GF-D8 (cell line): ENCODE data around the gene ZNF771.

ENCODE experiments used
- DNase-seq: peaks from one replicate; lab custom pipeline; 2025; lab: John Stamatoyannopoulos, UW

Gene ZNF771

DNA sequence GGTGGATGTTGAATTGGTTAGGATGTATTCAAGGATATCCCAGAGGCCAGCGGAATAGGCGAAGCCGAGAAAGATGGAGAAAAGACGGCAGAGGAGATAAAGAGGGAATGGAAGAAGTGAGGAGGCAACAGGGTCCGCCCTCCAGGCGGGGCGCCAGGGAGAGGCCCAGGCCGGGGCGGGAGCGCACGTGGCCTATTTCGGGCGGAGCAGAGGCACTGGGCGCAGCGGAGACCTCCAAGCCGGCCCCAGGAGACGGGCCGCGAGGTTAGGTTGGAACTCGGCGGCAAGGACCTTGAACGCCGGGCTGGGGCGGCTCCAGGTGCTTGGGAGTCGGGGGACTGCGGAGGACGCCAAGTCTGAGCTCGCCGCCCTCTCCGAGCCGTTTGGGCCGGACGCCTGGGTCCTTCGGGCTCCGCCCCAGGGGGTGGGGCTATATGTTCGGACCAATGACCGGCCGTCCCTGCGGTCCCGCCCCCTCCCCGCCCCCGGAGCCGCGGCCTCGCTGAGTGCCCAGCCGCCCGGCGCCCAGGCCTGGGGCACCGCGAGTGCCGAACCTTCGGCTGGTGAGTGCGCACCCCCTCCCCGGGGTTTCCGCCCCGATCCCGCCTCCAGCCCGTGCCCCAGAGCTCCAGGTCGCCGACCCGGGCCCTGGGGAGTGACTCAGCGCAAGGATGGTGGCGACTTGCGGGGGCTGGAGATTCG lies at the start of gene ZNF771:
Gene ZNF771 (plus strand): TSS at position 505 of the 702 bp plus-strand sequence. CDS start 448 bp downstream, outside the sequence.
- DNase-seq: peak; percentile 64

DNA sequence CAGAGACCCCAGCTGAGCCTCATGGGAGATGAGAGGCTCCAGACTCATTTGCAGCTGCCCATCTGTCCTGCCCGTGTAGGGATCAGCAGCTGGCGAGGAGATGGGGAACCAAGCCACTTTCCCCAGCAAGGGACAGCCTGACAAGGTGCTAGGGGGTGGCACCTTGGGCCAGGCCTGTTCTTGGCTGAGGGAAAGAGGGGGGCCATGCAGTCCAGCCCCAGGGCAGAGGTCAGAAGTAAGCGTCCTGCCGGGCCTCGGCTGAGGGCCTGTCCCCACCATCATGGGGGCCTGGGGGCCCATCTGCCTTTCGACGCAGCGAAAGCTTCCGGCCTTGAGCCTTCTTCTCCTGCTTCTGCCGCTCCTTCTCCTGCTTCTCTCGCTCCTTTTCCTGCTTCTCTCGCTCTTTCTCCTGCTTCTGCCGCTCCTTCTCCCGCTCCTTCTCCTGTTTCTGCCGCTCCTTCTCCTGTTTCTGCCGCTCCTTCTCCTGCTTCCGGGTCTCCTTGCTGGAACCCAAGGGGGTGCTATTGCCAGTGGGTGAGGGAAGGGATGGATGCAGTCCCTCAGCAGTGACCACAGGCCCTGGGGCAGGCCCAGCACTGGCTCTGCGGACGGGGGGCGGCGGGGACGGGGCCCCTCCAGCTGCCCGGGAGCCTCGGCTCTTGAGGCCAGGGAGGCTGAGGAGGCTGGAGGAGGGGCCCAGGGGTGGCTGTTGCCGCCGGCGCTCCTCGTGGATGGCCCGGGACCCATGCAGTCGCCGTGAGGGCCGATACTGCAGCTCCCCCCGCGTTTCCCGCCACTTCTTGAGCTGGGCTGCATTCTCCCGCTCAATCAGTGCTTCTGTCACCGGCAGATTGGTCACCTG lies 49.5 kb upstream of the ZNF771 start:
- no peak for DNase-seq

DNA sequence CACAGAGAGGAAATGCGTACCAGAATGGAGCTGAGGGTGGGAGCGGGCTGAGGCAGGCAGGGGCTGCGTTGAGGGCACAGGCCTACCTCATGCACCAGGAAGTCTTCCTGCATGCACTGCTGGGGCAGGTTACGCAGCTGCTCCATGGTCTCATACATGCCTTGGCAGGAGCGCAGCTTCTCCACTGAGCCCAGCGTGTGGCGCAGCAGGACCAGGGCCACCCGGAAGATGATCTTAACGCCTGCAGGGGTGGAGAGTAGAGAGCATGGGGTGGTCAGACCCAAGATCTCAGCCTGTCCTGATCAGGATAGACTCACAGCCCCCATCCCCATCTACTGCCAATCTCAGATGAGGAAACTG lies 48.8 kb upstream of the ZNF771 start:
- no peak for DNase-seq

DNA sequence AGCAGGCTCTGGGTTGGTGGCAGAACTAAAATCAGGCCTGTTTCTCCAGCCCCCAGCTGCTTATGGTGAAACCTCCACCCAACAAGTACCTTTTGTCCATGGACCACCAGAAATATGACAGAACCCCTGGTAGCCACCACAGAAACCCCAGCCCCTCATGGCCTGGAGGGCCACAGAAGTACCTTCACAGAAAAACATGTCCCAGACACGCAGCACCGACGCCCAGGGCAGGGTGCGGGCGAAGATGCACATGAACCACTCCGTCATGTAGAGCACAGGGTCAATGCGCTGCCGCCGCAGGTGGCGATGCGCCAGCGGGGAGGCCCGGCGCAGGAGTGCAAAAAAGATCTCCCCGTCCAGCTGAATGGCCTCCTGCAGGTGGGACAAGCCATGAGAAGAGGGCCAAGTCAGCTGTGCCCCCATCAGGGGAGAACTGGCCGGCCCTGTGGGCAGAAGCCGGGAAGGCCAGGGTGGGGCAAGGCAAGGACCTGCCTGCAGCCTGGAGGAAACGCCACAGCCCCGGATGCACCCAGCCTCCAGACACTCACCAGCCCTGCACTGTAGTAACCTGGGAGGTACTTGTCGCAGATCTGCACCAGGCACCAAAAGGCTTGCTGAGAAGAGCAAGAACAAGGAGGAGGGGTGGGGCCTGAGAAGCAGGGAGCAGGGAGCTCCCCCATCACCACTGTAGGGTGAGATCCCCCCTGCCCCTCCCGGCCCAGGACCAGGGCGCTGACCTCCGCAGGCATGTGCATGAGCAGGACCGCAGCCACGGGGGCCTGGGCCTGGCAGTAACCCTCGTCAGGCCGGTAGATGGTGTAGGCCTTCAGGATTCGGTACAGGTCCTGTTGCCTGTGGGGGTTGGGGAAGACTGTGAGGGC lies 48.2 kb upstream of the ZNF771 start:
- no peak for DNase-seq

DNA sequence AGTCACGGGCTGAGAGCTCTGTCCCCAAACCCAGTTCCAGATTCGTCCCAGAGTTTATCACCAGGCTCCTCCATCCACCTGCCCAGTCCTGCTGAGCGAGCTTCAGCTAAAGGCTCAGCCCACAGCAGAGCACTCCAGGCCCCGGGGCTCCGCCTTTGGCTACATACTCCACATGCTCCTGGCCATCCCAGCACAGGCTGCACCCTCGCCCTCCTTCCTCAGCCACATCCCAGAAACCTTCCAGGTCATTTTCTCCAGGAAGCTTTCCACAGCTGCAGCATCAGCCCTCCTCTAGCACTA lies 47.6 kb upstream of the ZNF771 start:
- DNase-seq: no peak

DNA sequence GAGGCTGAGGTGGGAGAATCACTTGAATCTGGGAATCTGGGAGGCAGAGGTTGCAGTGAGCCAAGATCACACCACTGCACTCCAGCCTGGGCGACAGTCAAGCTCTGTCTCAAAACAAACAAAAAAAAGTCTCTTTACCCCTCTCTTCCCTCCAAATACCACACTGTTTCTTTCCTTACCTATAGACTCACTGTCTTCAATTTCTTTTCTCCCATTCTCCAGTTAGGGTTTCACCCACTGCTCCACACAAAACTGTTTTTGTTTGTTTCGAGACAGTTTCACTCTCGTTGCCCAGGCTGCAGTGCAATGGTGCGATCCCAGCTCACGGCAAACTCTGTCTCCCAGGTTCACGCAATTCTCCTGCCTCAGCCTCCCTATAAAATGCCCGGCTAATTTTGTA lies 46.2 kb upstream of the ZNF771 start:
- no peak for DNase-seq

DNA sequence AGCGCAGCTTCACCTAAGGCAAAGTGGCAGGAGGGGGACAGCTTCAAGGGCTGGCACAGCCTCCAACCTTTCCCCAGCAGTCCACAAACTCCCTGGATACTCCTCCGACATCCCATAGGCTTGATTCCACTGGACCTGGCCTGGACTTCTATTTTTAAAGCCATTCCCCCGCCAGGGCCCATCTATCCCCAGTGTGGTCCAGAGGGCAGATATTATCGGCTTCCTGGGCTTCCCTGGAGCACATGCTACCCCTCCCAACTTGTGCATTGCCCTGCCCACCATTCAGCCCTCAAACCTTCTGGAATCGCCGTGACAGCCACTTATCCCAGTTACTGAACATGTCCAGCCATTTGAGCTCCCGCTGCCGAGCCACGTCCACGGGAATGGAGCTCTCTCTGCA lies 42.2 kb upstream of the ZNF771 start:
- no peak for DNase-seq

DNA sequence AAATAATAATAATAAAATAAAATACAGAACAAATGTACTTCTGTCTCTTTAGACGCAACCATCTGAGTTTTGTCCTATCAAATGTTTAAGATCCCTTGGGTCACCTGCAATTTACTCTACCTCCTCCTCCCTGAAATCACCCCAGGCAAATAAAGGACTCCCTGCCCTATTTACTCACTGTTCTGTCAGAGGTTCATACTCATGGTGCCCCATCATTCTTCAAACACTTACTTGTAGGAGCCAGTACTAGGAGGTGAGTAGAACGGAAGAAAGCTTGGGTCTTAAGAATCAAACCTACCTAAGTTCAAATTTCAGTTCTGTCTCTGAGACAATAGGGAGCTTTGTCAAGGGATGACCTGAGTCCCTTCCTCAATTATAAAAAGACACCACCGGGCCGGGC lies 40.9 kb upstream of the ZNF771 start:
- DNase-seq: no peak

DNA sequence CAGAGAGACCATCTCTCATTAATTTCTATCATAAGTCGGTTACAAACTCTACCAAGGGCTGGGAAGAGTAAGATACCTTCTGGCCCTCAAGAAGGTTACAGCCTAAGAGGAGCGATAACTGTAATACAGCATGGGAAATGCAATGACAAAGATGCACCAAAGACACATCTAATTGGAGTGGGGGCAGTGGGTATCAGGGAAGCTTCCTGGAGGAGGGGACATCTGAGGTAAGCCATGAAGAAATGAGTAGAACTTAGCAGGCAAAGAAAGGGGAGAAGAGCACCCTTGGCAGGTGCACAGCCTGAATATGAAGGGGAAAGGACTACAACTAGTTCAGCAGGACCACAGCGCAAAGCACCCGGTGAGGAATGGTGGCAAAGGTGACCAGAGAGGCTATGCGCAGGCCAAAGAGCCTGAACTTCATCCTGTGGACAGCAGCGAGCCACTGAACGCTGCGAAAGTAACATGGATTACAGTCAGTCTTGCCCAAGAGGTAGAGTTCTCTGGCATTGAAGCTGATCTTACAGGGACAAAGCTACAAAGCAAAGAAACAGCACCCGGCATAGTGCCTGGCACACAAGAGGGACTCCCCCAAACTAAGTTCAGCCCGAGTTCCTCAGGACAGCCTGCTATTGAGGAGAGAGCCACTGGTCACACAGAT lies 39.9 kb upstream of the ZNF771 start:
- no peak for DNase-seq

DNA sequence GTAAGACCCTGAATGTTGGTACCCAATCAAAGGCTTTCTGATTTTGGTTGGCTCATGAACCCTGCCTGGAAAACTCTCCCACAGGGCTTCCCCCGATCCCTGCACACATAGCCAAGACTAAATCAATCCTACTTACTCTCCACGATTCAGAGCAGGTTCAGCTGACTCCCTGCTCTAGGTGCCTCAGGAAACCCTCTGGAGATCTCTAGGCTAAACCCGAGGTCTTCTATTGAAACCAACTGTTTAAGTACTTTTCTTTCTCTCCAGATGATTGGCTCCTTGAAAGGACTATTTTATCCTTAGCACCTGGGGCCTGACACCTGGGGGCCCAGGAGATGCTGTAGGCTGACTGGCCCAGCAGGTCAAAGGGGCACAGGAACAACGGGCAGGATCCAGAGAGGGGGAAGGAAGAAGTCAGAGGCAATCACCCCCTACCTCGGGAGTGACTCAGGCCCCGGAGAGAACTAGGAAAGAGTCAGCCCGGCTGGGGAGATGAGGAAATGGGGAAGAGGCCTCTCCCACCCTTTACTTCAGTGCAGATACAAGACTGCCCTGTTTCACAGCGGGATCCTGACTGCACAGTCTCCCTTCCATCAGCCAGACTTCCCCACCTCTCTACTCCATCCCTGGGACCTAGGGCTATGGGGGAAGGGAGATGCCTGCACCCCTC lies 39.1 kb upstream of the ZNF771 start:
- DNase-seq: peak; percentile 30

DNA sequence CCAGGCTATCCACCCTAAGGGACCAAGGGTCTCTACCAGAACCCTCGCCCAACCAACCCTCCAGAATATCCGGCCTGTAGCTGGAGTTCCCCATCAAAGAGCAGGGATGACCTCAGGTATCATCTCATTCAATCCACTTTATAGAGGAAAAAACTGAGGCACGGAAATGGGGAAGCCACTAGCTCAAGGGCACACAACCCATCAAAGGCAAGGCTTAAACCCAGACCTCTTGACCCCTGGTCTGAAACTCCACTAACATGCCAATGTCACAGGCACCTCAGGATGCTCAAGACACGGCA lies 38.7 kb upstream of the ZNF771 start:
- no peak for DNase-seq

DNA sequence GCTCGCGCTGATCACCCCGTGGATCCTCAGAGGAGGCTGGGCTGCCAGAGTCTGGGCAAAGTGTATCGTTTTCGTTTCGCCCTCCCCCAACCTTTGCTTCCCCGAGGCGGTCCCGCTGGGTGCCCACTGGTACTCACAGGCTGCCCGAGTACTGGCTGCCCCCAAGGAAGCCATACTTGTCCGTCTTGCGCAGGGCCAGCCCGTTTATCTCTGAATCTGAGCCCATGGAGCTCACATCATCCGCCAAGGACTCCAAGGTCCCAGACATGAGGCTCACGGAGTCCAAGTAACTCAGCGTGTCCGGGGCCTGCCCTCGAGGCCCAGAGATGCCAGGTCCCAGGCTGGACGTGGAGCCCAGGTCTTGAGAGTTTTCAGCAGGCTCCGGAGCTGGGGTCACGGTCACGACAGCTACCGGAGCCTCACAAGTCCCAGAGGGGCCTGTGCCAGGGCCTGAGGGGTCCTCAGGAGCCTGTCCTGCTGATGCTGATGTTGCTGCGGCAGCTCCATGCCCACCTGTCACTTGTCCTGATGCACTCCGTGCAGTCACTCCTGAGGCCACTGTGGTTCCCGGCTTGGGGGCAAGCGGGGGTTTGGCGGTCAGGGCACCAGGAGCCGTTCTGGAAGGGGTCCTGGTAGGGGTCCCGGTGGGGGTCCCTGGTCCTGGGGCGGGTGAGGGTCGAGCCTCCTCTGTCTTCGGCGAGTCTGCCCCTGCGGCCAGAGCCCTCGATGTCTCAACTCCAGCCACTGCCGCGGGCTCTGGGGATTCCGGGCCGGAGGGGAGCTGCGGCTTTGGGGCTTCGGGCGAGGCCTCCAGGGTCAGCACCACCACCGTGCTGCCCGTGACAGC lies 38.1 kb upstream of the ZNF771 start:
- DNase-seq: no peak

DNA sequence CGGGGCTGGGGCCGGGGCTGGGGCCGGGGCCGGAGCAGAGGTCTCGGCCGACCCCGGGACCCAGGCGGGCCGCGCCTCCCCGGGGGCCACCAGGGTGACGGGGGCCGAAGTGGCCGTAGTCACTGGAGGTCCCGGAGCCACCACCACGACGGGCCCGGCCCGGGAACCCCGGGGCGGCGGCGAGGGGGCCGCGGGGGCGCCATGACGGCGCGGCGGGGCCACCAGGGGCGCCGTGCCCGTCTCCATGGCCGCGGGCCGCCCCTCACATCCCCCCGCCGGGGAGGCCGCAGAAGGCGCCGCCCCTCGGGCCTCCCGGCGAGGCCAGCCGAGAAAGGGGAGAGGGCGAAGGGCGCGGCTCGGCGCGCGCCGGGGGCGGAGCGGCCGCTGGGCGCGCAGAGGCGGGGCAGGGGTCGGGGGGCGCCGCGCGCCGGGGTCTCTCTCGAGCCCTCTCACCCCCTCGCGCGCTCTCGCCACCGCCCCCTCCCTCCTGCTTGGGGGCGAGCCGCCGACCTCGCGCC lies 37.4 kb upstream of the ZNF771 start:
- DNase-seq: no peak

DNA sequence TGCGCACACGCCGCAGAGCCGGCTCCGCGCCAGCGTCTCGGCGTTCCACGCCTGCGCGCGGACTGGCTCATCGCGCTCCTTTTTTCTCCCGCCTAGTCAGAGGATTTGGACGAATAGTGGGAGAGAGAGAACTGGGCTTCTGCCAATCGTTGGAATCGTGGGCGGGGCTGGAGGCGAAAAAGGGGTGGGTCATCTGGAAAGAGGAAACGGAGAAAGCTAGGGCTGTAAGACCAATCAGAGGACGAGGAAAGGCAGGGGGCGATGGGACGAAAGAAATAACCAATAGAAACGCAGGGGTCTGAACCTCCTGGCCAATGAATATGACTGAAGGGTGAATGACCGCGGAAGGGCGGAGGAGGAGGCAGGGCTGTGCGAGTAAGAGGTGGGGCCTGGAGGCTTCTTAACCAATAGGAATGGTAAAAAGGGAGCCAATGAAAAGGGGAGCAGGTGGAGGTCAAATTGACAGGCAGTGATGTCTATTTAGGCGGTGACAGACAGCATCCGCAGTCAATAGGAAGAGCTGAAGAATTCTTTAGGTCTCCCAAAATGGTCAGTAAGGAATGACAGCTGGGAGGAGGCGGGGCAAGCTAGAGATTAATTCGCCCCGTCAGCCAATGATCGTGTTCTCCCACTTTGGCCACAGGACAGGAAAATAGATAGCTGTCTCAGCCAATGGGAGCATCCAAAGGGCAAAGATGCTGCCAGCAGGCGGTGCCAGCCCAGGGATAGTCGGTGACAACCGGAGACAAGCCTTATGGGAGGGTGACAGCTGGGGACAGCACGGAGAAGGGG lies 36.8 kb upstream of the ZNF771 start, which contains the start of gene TBC1D10B:
Gene TBC1D10B (minus strand): TSS at position 39 of the 792 bp plus-strand sequence. CDS start 311 bp downstream, outside the sequence.
- peak; percentile 100 for DNase-seq

DNA sequence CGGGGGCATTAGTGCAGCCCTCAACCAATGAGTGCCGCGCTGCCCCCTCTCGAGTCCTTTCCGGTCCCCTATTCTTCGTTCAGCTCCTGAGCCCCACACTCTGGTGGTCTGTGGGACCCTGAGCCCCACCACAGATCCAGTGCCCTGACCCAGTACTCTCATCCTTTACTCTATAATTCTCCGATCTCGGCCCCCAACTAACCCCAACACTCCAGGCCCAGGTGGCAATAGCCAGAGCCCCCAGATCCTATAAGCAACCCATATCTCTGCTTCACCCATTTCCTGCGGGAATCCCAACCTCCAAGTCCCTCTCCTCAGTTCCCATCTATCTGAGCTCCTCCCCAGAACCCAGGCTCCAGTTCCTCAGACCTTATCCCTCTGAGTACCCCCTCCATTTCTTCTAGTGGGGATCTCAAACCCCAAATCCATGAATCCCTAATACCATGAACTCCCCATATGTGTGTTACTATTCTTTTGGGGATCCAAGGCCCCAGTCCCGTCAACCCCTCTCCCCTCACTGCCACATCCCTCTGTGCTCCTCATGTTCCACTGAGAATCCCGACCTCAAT lies 36.1 kb upstream of the ZNF771 start:
- no peak for DNase-seq

DNA sequence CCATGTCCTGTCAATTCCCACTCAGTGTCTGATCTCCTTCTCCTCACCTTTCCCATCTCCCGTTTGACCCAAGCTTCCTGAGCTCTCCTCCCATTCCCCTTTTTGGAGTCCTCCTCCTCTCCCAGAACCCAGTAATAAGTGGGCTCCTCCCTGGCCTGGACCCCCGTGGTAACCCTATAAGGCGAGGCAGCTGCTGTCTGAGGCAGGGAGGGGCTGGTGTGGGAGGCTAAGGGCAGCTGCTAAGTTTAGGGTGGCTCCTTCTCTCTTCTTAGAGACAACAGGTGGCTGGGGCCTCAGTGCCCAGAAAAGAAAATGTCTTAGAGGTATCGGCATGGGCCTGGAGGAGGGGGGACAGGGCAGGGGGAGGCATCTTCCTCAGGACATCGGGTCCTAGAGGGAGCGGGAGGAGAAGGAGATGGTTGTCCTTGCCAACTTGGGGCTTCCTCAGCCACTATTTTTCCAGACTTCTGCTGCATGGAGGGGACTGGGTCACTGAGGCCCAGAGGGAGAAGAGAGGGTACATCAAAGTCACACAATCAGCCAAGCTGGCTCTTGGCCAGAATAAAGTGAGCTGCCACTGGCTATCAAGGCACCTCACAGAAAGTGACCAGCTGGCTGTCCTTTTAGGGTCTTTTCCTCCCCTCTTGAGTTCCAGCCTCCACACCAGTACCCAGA lies 35.2 kb upstream of the ZNF771 start:
- no peak for DNase-seq

DNA sequence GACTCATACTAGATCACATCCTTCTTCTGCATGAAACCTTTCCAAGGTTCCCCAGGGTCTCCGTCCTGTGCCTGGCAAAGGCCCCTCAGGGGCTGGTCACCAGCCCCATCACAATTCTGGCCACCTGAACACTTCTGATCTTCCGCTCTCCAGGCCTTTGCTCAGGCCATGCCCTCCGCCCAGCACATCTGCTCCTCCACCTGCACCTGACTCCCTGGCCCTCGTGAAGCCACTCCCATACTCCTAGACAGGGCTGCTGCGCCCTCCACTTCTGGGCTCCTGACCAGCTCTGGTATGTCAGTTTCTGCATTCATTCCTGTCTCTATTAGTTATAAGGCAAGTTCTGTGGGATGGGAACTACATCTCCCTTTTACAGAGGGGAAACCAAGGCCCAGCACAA lies 34.7 kb upstream of the ZNF771 start:
- no peak for DNase-seq

DNA sequence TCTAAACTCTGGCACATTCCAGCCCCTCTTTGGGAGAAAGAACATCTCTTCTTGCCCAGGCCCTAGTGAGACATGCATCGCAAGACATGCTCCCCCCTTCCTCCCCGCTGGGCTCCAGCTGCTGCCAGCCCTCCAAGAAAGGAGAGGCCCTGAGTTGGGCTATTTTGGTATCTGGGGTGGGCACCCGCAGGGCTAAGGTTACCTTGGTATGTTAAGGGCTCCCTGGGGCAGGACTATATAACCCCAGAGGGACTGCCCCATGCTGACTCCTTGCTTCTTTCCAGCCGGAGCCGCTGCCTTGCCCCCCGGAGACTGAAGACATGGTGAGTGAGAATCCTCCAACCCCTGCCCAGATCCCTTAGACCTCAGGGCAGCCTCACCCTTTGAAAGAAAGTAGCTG lies 32.9 kb upstream of the ZNF771 start, which contains the start of gene MYL11:
Gene MYL11 (plus strand): TSS at position 265 of the 400 bp plus-strand sequence. CDS start 56 bp downstream, at position 321.
- no peak for DNase-seq

DNA sequence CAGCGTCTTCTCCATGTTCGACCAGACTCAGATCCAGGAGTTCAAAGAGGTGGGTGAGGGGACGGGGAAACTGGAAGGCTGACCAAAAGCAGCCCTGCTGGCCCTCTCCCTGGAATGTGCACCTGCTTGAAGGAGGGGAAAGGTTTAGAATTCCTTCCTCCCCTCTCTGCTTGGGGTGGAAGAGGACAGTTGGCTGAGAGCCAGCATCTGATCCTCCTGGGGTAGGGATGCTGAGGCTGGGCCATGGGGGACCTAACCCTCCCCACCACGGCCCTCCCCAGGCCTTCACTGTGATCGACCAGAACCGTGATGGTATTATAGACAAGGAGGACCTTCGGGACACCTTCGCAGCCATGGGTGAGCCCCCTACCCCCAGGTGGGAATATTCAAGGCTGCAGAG lies 31.5 kb upstream of the ZNF771 start:
- DNase-seq: no peak
